ENCODE measurements around the gene RCN1.
"Not testable (repeated sequence)": the region's sequence is repeated elsewhere in the genome, so short reads cannot be mapped to it uniquely, and the experiment has no call there.

The RCN1 gene

GRCh38 chr11:32090545-32091370, at the start of gene RCN1:
TSS of gene RCN1 (plus strand) at chr11:32091074. CDS start at chr11:32091197, 123 bp downstream.
- in situ Hi-C loops (cut with MboI; ENCODE audit: low sequenced_read_pairs): no loop called here

GRCh38 chr11:32043737-32044136, 47.1 kb upstream of the RCN1 start:
- in situ Hi-C loops (cut with MboI; ENCODE audit: low sequenced_read_pairs): no loop called here

- in situ Hi-C loops (cut with MboI; ENCODE audit: low sequenced_read_pairs): no loop called here
Observed at GRCh38 chr11:32044158-32044863, 46.6 kb upstream of the RCN1 start.

- in situ Hi-C loops (cut with MboI; ENCODE audit: low sequenced_read_pairs): no loop called here
Observed at GRCh38 chr11:32045456-32045855, 45.4 kb upstream of the RCN1 start.

- in situ Hi-C loops (cut with MboI; ENCODE audit: low sequenced_read_pairs): no loop called here
Observed at GRCh38 chr11:32050264-32050663, 40.6 kb upstream of the RCN1 start.

- in situ Hi-C loops (cut with MboI; ENCODE audit: low sequenced_read_pairs): no loop called here
Observed at GRCh38 chr11:32052215-32052614, 38.7 kb upstream of the RCN1 start.

- in situ Hi-C loops (cut with MboI; ENCODE audit: low sequenced_read_pairs): no loop called here
Observed at GRCh38 chr11:32053151-32053888, 37.6 kb upstream of the RCN1 start.

GRCh38 chr11:32055861-32056260, 35.0 kb upstream of the RCN1 start:
- in situ Hi-C loops (cut with MboI; ENCODE audit: low sequenced_read_pairs): no loop called here

- in situ Hi-C loops (cut with MboI; ENCODE audit: low sequenced_read_pairs): no loop called here
Observed at GRCh38 chr11:32056438-32056837, 34.4 kb upstream of the RCN1 start.

- in situ Hi-C loops (cut with MboI; ENCODE audit: low sequenced_read_pairs): no loop called here
Observed at GRCh38 chr11:32059686-32060462, 31.0 kb upstream of the RCN1 start.

- in situ Hi-C loops (cut with MboI; ENCODE audit: low sequenced_read_pairs): no loop called here
Observed at GRCh38 chr11:32062540-32062939, 28.3 kb upstream of the RCN1 start.

GRCh38 chr11:32063031-32063430, 27.8 kb upstream of the RCN1 start:
- in situ Hi-C loops (cut with MboI; ENCODE audit: low sequenced_read_pairs): not testable (repeated sequence)

GRCh38 chr11:32065865-32066629, 24.8 kb upstream of the RCN1 start:
- in situ Hi-C loops (cut with MboI; ENCODE audit: low sequenced_read_pairs): no loop called here

- in situ Hi-C loops (cut with MboI; ENCODE audit: low sequenced_read_pairs): no loop called here
Observed at GRCh38 chr11:32068134-32068870, 22.6 kb upstream of the RCN1 start.

GRCh38 chr11:32069361-32070058, 21.4 kb upstream of the RCN1 start:
- in situ Hi-C loops (cut with MboI; ENCODE audit: low sequenced_read_pairs): no loop called here

GRCh38 chr11:32070692-32071091, 20.2 kb upstream of the RCN1 start:
- in situ Hi-C loops (cut with MboI; ENCODE audit: low sequenced_read_pairs): no loop called here

GRCh38 chr11:32071811-32072210, 19.1 kb upstream of the RCN1 start:
- in situ Hi-C loops (cut with MboI; ENCODE audit: low sequenced_read_pairs): no loop called here

- in situ Hi-C loops (cut with MboI; ENCODE audit: low sequenced_read_pairs): no loop called here
Observed at GRCh38 chr11:32072872-32073643, 17.8 kb upstream of the RCN1 start.

Data from hTERT RPE-1 (cell line).